HG03025 (cell line): ENCODE data around the gene TNFAIP1.

ENCODE experiments used
- ATAC-seq: cut with Tn5 transposase; IDR thresholded peaks from one replicate; pipeline ENCODE4 v1.9.1; 2021; ENCODE audit warnings: mild to moderate bottlenecking, moderate library complexity; ENCODE audit not compliant: unreplicated experiment, low FRiP score

The TNFAIP1 gene

DNA sequence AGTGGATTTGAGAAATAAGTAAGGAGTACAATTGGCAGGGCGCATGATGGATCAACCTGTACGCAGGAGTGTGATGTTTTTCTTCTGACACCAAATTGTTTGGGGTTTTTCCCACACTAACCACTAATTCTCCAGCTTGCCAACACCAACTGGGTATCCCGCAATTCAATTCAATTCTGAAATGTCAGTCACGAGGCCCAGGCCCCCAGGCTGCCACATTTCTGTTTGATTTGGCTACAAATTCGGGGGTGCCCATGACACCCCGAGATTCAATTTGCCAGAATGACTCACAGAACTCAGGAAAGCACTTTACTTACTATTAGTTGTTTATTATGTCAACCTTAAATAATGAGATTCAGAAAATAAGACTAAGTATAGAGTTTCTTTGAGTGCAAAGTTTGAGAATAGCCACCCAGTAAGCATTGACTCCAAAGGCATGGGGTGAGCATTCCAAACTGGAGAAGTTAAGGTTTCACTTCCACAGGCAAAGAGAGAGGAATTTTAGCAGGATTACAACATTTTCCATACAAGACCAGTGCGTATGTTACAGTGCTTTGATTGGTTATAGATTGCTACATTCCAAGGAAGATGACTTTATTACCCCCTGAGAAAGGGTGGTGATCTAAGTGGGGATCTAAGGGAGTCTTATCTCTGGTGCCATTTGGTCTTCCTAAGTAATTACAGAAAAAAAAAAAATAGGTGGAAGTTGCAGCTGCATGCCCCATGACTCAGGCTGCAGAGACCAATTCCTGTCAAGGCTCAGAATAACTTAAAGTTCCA, 59.0 kb downstream of the TNFAIP1 start:
- ATAC-seq, result no peak

DNA sequence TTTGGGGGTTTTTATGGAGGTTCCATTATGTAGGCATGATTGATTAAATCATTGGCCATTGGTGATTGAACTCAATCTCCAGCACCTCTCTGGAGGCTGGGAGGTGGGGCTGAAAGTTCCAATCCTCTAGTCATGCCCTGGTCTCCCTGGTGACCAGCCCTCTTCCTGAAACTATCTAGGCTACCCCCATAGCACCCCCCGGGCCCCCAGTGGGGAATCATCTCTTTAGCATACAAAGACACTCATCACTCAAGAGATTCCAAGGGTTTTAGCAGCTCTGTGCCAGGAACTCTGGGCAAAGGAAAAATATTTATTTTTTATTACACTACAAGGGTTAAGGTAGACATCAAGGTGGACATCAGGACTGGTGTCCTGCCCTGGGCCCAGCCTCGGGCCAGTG, 59.9 kb downstream of the TNFAIP1 start:
- no peak for ATAC-seq

DNA sequence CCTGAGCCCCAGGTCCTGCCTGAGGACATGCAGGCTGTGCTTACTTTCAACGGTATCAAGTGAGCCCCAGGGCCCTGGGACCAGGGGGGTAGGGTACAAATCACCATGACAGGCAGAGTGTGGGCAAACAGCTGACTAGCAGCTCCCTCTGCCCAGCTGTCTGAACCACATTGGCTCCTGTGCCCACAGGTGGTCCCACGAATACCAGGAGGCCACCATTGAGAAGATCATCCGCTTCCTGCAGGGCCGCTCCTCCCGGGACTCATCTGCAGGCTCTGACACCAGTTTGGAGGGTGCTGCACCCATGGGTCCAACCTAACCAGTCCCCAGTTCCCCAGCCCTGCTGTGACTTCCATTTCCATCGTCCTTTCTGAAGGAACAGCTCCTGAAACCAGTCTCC, 60.4 kb downstream of the TNFAIP1 start:
- ATAC-seq, result no peak
